ENCODE results near the gene UBE3D. TPM values are rescaled to one million over a fixed set of nuclear protein-coding genes. Genes with fewer than 3 reads are reported as not detected.

Gene UBE3D
- total and polyA plus RNA-seq, 4 donors: 2.8 to 21.2 (median 6.5) TPM

GRCh38 chr6:82976179-82976578, 89.5 kb downstream of the UBE3D start:
- no peaks in the 10 kb centered on the region for H3K4me1 ChIP-seq (ENCODE audit: control insufficient read depth in 5 of 5, insufficient read depth in 5 of 5, low read length in 5 of 5)
- peaks cover 0 to 2% (median 0%) of the 10 kb centered on the region in 4 donors for H3K9me3 ChIP-seq (ENCODE audit: control insufficient read depth in 4 of 4, insufficient read depth in 3 of 4, low read length in 3 of 4)
- DNase-seq (no peak), ATAC-seq (ENCODE audit: insufficient read depth, low FRiP score) (no peak)
- no peak overlapping the region for H3K27ac ChIP-seq (ENCODE audit: low read depth in 1 of 2, low read length in 1 of 2)
- no peaks in the 10 kb centered on the region for H3K36me3 ChIP-seq (ENCODE audit: control insufficient read depth in 4 of 4, insufficient read depth in 4 of 4, low read length in 4 of 4)
- H3K9ac ChIP-seq (ENCODE audit: insufficient read depth in 1 of 2, low read length in 2 of 2): no peak overlapping the region
- no peak overlapping the region for H3K4me3 ChIP-seq
- TF ChIP-seq CTCF (IDR thresholded peaks at IDR 0.05; ENCODE audit: control extremely low read depth, extremely low read depth): no peak
- 96 to 100% methylated on average over 1 of the region's 1 CpG for WGBS, 2 donors
- H3K27me3 ChIP-seq (ENCODE audit: control insufficient read depth in 3 of 3, insufficient read depth in 3 of 3, low read length in 2 of 3): no peaks in the 10 kb centered on the region

- WGBS, 2 donors: 94 to 95% methylated on average over 3 of the region's 3 CpGs
- TF ChIP-seq CTCF (IDR thresholded peaks at IDR 0.05; ENCODE audit: control extremely low read depth, extremely low read depth): no peak
- Histone ChIP-seq H3K9ac (ENCODE audit: insufficient read depth in 1 of 2, low read length in 2 of 2) (no peak overlapping the region), H3K4me3 (no peak overlapping the region), H3K27ac (ENCODE audit: low read depth in 1 of 2, low read length in 1 of 2) (no peak overlapping the region), H3K36me3 (ENCODE audit: control insufficient read depth in 4 of 4, insufficient read depth in 4 of 4, low read length in 4 of 4) (no peaks in the 10 kb centered on the region), H3K4me1 (ENCODE audit: control insufficient read depth in 5 of 5, insufficient read depth in 5 of 5, low read length in 5 of 5) (no peaks in the 10 kb centered on the region), H3K9me3 (ENCODE audit: control insufficient read depth in 4 of 4, insufficient read depth in 3 of 4, low read length in 3 of 4) (no peaks in the 10 kb centered on the region), H3K27me3 (ENCODE audit: control insufficient read depth in 3 of 3, insufficient read depth in 3 of 3, low read length in 2 of 3) (no peaks in the 10 kb centered on the region)
- ATAC-seq (ENCODE audit: insufficient read depth, low FRiP score) (no peak), DNase-seq (no peak)
Observed at GRCh38 chr6:82971877-82972460, 93.7 kb downstream of the UBE3D start.

- no peaks in the 10 kb centered on the region for H3K4me1 ChIP-seq (ENCODE audit: control insufficient read depth in 5 of 5, insufficient read depth in 5 of 5, low read length in 5 of 5)
- H3K4me3 ChIP-seq: no peak overlapping the region
- no peaks in the 10 kb centered on the region for H3K27me3 ChIP-seq (ENCODE audit: control insufficient read depth in 3 of 3, insufficient read depth in 3 of 3, low read length in 2 of 3)
- no peak for ATAC-seq (ENCODE audit: insufficient read depth, low FRiP score)
- WGBS, 2 donors: 95 to 99% methylated on average over 1 of the region's 1 CpG
- H3K9ac ChIP-seq (ENCODE audit: insufficient read depth in 1 of 2, low read length in 2 of 2): no peak overlapping the region
- TF ChIP-seq CTCF (IDR thresholded peaks at IDR 0.05; ENCODE audit: control extremely low read depth, extremely low read depth): no peak
- no peak overlapping the region for H3K27ac ChIP-seq (ENCODE audit: low read depth in 1 of 2, low read length in 1 of 2)
- no peak for DNase-seq
- no peaks in the 10 kb centered on the region for H3K9me3 ChIP-seq (ENCODE audit: control insufficient read depth in 4 of 4, insufficient read depth in 3 of 4, low read length in 3 of 4)
- no peaks in the 10 kb centered on the region for H3K36me3 ChIP-seq (ENCODE audit: control insufficient read depth in 4 of 4, insufficient read depth in 4 of 4, low read length in 4 of 4)
Observed at GRCh38 chr6:82970839-82971238, 94.8 kb downstream of the UBE3D start.

GRCh38 chr6:82968708-82969107, 96.9 kb downstream of the UBE3D start:
- H3K9ac ChIP-seq (ENCODE audit: insufficient read depth in 1 of 2, low read length in 2 of 2): no peak overlapping the region
- DNase-seq: no peak
- no peak overlapping the region for H3K4me3 ChIP-seq
- TF ChIP-seq CTCF (IDR thresholded peaks at IDR 0.05; ENCODE audit: control extremely low read depth, extremely low read depth): no peak
- H3K9me3 ChIP-seq (ENCODE audit: control insufficient read depth in 4 of 4, insufficient read depth in 3 of 4, low read length in 3 of 4): no peaks in the 10 kb centered on the region
- 97 to 99% methylated on average over 2 of the region's 2 CpGs for WGBS, 2 donors
- ATAC-seq (ENCODE audit: insufficient read depth, low FRiP score): no peak
- H3K36me3 ChIP-seq (ENCODE audit: control insufficient read depth in 4 of 4, insufficient read depth in 4 of 4, low read length in 4 of 4): no peaks in the 10 kb centered on the region
- no peaks in the 10 kb centered on the region for H3K27me3 ChIP-seq (ENCODE audit: control insufficient read depth in 3 of 3, insufficient read depth in 3 of 3, low read length in 2 of 3)
- no peak overlapping the region for H3K27ac ChIP-seq (ENCODE audit: low read depth in 1 of 2, low read length in 1 of 2)
- H3K4me1 ChIP-seq (ENCODE audit: control insufficient read depth in 5 of 5, insufficient read depth in 5 of 5, low read length in 5 of 5): no peaks in the 10 kb centered on the region

All from lung (tissue), 12 donors.